GM18502 (cell line): ENCODE results near the gene TMEM131L.
"Not testable (repeated sequence)": the region's sequence is repeated elsewhere in the genome, so short reads cannot be mapped to it uniquely, and the experiment has no call there.

Experiments used
- ATAC-seq: cut with Tn5 transposase; IDR thresholded peaks from one replicate; pipeline ENCODE4 v1.9.1; 2021; ENCODE audit warnings: mild to moderate bottlenecking; ENCODE audit not compliant: unreplicated experiment, poor library complexity

Gene TMEM131L

GRCh38 chr4:153534792-153535629, 68.9 kb downstream of the TMEM131L start:
- ATAC-seq, result no peak

- no peak for ATAC-seq
These were observed 69.8 kb downstream of the TMEM131L start for GRCh38 chr4:153535772-153536513.

- ATAC-seq, result no peak
These were observed 71.4 kb downstream of the TMEM131L start for GRCh38 chr4:153537493-153537960.

GRCh38 chr4:153538487-153539357, 72.6 kb downstream of the TMEM131L start:
- ATAC-seq, result no peak

- no peak for ATAC-seq
These were observed 73.3 kb downstream of the TMEM131L start for GRCh38 chr4:153539422-153539821.

- peak; percentile 62 for ATAC-seq
These were observed 75.4 kb downstream of the TMEM131L start for GRCh38 chr4:153541456-153542096.

- ATAC-seq, result no peak
These were observed 76.0 kb downstream of the TMEM131L start for GRCh38 chr4:153542131-153542530.

GRCh38 chr4:153542834-153543233, 76.7 kb downstream of the TMEM131L start:
- ATAC-seq, result no peak

GRCh38 chr4:153543351-153543750, 77.2 kb downstream of the TMEM131L start:
- no peak for ATAC-seq

- no peak for ATAC-seq
These were observed 79.7 kb downstream of the TMEM131L start for GRCh38 chr4:153545822-153546221.

- no peak for ATAC-seq
These were observed 80.1 kb downstream of the TMEM131L start for GRCh38 chr4:153546280-153546679.

GRCh38 chr4:153547520-153547919, 81.4 kb downstream of the TMEM131L start:
- ATAC-seq, result no peak

- not testable (repeated sequence) for ATAC-seq
These were observed 82.7 kb downstream of the TMEM131L start for GRCh38 chr4:153548907-153549306.

GRCh38 chr4:153549405-153549804, 83.2 kb downstream of the TMEM131L start:
- ATAC-seq, result no peak

- no peak for ATAC-seq
These were observed 87.1 kb downstream of the TMEM131L start for GRCh38 chr4:153553155-153553818.

- no peak for ATAC-seq
These were observed 87.6 kb downstream of the TMEM131L start for GRCh38 chr4:153553819-153554170.

GRCh38 chr4:153555730-153556434, 89.7 kb downstream of the TMEM131L start:
- no peak for ATAC-seq

GRCh38 chr4:153556435-153556815, 90.3 kb downstream of the TMEM131L start:
- ATAC-seq, result no peak

- peak; percentile 71 for ATAC-seq
These were observed 94.7 kb downstream of the TMEM131L start for GRCh38 chr4:153560908-153561307.
